ENCODE results near the gene PCDHGA11.
"Not testable (repeated sequence)": the region's sequence is repeated elsewhere in the genome, so short reads cannot be mapped to it uniquely, and the experiment has no call there.

Gene PCDHGA11

GRCh38 chr5:141432726-141433125 is 11.9 kb downstream of the PCDHGA11 start:
- FAIRE-seq: not testable (repeated sequence)

- FAIRE-seq: no peak
Measured at GRCh38 chr5:141434006-141434405, 13.2 kb downstream of the PCDHGA11 start.

DNA sequence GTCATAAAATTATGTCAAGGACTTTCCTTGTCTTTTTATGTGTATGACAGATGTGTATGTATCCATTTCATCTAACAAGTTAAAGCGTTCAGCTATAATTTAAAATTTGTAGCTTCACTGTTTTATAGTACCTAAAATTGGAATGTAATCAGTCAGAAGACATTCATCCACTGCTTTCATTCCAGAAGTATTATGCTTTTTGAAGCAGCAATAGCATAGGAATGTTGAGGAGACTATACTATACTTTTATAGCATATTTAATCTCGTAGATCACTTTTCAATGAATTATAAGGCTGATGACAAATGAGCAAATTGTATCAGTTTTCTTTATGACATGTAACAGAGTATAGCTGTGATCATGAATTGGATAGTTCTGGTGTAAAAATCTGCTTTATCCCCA is 16.4 kb downstream of the PCDHGA11 start:
- no peak for FAIRE-seq

DNA sequence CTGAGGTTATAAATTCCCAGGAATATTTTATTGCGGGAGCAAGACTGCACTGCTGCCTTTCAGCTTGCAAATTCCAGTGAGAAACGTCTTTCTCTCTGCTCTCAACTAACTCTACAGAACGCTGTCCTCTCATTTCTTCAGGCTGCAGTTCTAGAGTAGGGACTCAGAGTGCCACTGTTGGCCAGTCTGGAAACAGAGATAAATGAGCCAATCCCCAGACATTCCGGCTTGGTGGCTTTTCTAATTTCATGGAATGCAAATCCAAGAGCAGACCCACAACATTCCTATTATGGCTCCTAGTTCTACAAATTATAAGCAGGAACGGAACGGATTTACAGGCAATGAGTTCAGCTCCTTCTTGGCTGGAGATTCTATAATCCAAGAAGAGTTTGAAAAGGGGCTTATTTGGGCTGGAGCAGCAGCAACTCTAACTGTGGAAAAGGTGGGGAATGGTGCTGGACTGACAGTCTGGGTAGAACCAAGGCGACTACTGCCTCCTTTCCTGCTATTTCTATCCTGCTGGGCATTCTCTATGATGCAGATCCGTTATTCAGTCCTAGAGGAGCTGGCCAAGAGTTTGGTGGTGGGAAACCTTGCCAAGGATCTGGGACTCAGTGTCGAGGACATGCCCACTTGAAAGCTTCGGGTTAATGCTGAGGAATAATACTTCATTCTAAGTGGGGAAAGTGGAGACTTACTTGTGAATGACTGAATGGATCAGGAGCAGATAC is 18.7 kb downstream of the PCDHGA11 start:
- FAIRE-seq: no peak

GRCh38 chr5:141440341-141440740 is 19.5 kb downstream of the PCDHGA11 start:
- FAIRE-seq: no peak

GRCh38 chr5:141441571-141442170 is 20.8 kb downstream of the PCDHGA11 start:
- FAIRE-seq: no peak

- FAIRE-seq: no peak
Measured at GRCh38 chr5:141465351-141465750, 44.5 kb downstream of the PCDHGA11 start.
